ENCODE measurements around the gene LRRC8D. TPM values are rescaled to one million over a fixed set of nuclear protein-coding genes. Genes with fewer than 3 reads are reported as not detected.
A peak's percentile ranks its signal among the peaks of the same experiment; 100 is the strongest.

Gene LRRC8D
- total RNA-seq, 1 experiment from 2014 or later = 37.2 TPM

GRCh38 chr1:89883030-89883379, 62.2 kb downstream of the LRRC8D start:
- no peak overlapping the region for H3K4me3 Mint-ChIP-seq
- Histone ChIP-seq H2BK20ac (ENCODE audit: low read depth, low read length, poor library complexity, severe bottlenecking) (no peak overlapping the region), H4K91ac (ENCODE audit: insufficient read length, low read depth, low read length) (no peak overlapping the region), H3K23ac (ENCODE audit: insufficient read length, low read depth, low read length) (no peak overlapping the region), H3K56ac (ENCODE audit: insufficient read length, low read depth, low read length) (no peak overlapping the region), H4K20me1 (ENCODE audit: control insufficient read depth, insufficient read depth, insufficient read length) (no peaks in the 10 kb centered on the region), H2AFZ (ENCODE audit: low read length) (no peak overlapping the region), H2BK5ac (ENCODE audit: insufficient read length, low read length) (no peak overlapping the region), H3K14ac (ENCODE audit: insufficient read depth, low read length) (no peak overlapping the region), H3K4ac (ENCODE audit: low read depth, low read length) (no peak overlapping the region), H3K27me3 (ENCODE audit: insufficient read depth, low read length) (no peaks in the 10 kb centered on the region), H3T11ph (ENCODE audit: low read length) (no peak overlapping the region), H3K4me2 (ENCODE audit: insufficient read depth, insufficient read length, low read length) (no peak overlapping the region), H4K8ac (replicated peaks; ENCODE audit: insufficient read length, low read depth, low read length) (no peak overlapping the region), H3K4me1 (ENCODE audit: insufficient read depth, low read length) (no peaks in the 10 kb centered on the region; the same call in 1 of the 2 replicates), H3K23me2 (ENCODE audit: insufficient read length, low read depth, low read length, poor library complexity, severe bottlenecking) (no peaks in the 10 kb centered on the region), H3K27ac (ENCODE audit: insufficient read length, low read depth, low read length) (no peak overlapping the region), H2BK120ac (ENCODE audit: low read depth, low read length, poor library complexity, severe bottlenecking) (no peak overlapping the region), H3K18ac (ENCODE audit: insufficient read length, low read depth, low read length) (no peak overlapping the region), H4K5ac (ENCODE audit: insufficient read length, low read depth, low read length) (no peak overlapping the region), H2BK15ac (ENCODE audit: low read depth, low read length) (no peak overlapping the region), H2AK5ac (ENCODE audit: insufficient read length, low read length) (no peak overlapping the region), H3K79me1 (ENCODE audit: insufficient read depth, low read depth, low read length, poor library complexity, severe bottlenecking) (peaks cover 6% of the 10 kb centered on the region), H3K9me3 (ENCODE audit: control insufficient read depth, low read depth, low read length) (peaks cover 6% of the 10 kb centered on the region), H3K79me2 (ENCODE audit: insufficient read depth, low read length) (no peaks in the 10 kb centered on the region), H3K9ac (ENCODE audit: extremely low read depth, insufficient read length, low read length) (no peak overlapping the region), H2BK12ac (ENCODE audit: insufficient read length, low read depth, low read length) (no peak overlapping the region)
- peaks cover 2 to 4% of the 10 kb centered on the region in 2 experiments; a peak in 3 of 5 replicates for H3K9me3 Mint-ChIP-seq
- peaks cover 12 to 15% of the 10 kb centered on the region in 2 experiments for H3K4me1 Mint-ChIP-seq
- H3K27ac Mint-ChIP-seq = peak overlapping the region in 1 of 3 experiments; percentile 66; a peak in 2 of 7 replicates
- no peak for TF ChIP-seq CTCF (conservative IDR thresholded peaks at IDR 0.05)
- H3K36me3 Mint-ChIP-seq (ENCODE audit: insufficient read depth in 1 of 3, low read depth in 3 of 3) = peaks cover 31 to 39% (median 34%) of the 10 kb centered on the region in 3 experiments
- no CpG with 5 or more reads among the region's 6 CpGs for WGBS (ENCODE audit: extremely low coverage, insufficient read length, low lambda C conversion rate)
- DNase-seq = no peak
- H3K27me3 Mint-ChIP-seq (ENCODE audit: low read depth) = no peaks in the 10 kb centered on the region

Data from H9 (cell line).